Skeletal muscle satellite cell (primary cell): ENCODE results near the gene NAA35.
"Not testable (repeated sequence)": the region's sequence is repeated elsewhere in the genome, so short reads cannot be mapped to it uniquely, and the experiment has no call there.

Experiments used
- H3K27me3 ChIP-seq: 2 replicates; pipeline ENCODE4 v1.7.0; 2013; ENCODE audit warnings: low read length; ENCODE audit not compliant: control insufficient read depth, insufficient read depth
- H3K36me3 ChIP-seq: 2 replicates; pipeline ENCODE4 v1.7.0; 2013; ENCODE audit warnings: mild to moderate bottlenecking, control low read depth, low read length; ENCODE audit not compliant: insufficient read depth
- H3K4me1 ChIP-seq: 2 replicates; pipeline ENCODE4 v1.7.0; 2013; ENCODE audit warnings: low read length; ENCODE audit not compliant: control insufficient read depth, insufficient read depth
- H3K4me2 ChIP-seq: 2 replicates; pipeline ENCODE4 v1.7.0; 2013; ENCODE audit warnings: mild to moderate bottlenecking, low read length
- H3K4me3 ChIP-seq: 2 replicates; pipeline ENCODE4 v1.7.0; 2013; ENCODE audit warnings: low read length
- H3K9ac ChIP-seq: 2 replicates; pipeline ENCODE4 v1.7.0; 2013; ENCODE audit warnings: mild to moderate bottlenecking, low read depth, low read length, moderate library complexity
- H3K9me3 ChIP-seq: replicated peaks from 2 replicates; pipeline ENCODE4 v1.7.0; 2013; ENCODE audit warnings: mild to moderate bottlenecking, control low read depth, low read length

NAA35 gene

GRCh38 chr9:85949586-85950335 is 8.8 kb downstream of the NAA35 start:
- Histone ChIP-seq H3K36me3 (peaks cover 22% of the 10 kb centered on the region), H3K4me2 (no peak overlapping the region), H3K9me3 (no peaks in the 10 kb centered on the region), H3K4me3 (no peak overlapping the region), H3K27me3 (no peaks in the 10 kb centered on the region), H3K4me1 (no peaks in the 10 kb centered on the region), H3K9ac (no peak overlapping the region)

GRCh38 chr9:85959955-85960354 is 19.0 kb downstream of the NAA35 start:
- Histone ChIP-seq H3K9ac (no peak overlapping the region), H3K36me3 (peaks cover 40% of the 10 kb centered on the region), H3K27me3 (no peaks in the 10 kb centered on the region), H3K4me2 (no peak overlapping the region), H3K9me3 (no peaks in the 10 kb centered on the region), H3K4me1 (no peaks in the 10 kb centered on the region), H3K4me3 (no peak overlapping the region)

DNA sequence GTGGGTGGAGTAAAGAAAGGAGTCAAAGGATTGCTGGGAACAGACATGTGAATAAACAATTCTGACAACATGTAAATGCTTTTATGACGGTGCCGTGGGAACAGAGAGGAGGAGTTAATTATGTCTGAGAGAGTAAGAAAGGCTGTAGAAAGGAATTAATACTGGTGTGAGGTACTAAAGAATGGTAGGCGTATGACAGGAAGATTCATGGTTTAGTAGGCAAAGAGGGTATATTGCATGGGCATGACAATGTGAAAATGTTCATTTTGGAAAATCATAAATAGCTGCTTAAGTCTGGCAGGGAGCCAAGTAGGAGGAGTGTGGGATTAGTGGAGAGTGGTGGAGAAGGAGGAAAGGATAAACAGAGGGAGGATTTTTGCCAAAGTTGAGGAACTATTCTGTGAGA is 19.7 kb downstream of the NAA35 start:
- Histone ChIP-seq H3K36me3 (peaks cover 45% of the 10 kb centered on the region), H3K4me3 (no peak overlapping the region), H3K27me3 (no peaks in the 10 kb centered on the region), H3K9me3 (no peaks in the 10 kb centered on the region), H3K4me1 (no peaks in the 10 kb centered on the region), H3K9ac (no peak overlapping the region), H3K4me2 (no peak overlapping the region)

GRCh38 chr9:85964526-85964925 is 23.6 kb downstream of the NAA35 start:
- Histone ChIP-seq H3K27me3 (no peaks in the 10 kb centered on the region), H3K4me3 (no peak overlapping the region), H3K4me2 (no peak overlapping the region), H3K36me3 (peaks cover 50% of the 10 kb centered on the region), H3K9me3 (no peaks in the 10 kb centered on the region), H3K4me1 (no peaks in the 10 kb centered on the region), H3K9ac (no peak overlapping the region)

- H3K4me2 ChIP-seq = no peak overlapping the region
- H3K9me3 ChIP-seq = no peaks in the 10 kb centered on the region
- H3K4me3 ChIP-seq = no peak overlapping the region
- no peaks in the 10 kb centered on the region for H3K27me3 ChIP-seq
- H3K36me3 ChIP-seq = peaks cover 51% of the 10 kb centered on the region
- no peaks in the 10 kb centered on the region for H3K4me1 ChIP-seq
- H3K9ac ChIP-seq = no peak overlapping the region
Measured at GRCh38 chr9:85964949-85965348, 24.0 kb downstream of the NAA35 start.

DNA sequence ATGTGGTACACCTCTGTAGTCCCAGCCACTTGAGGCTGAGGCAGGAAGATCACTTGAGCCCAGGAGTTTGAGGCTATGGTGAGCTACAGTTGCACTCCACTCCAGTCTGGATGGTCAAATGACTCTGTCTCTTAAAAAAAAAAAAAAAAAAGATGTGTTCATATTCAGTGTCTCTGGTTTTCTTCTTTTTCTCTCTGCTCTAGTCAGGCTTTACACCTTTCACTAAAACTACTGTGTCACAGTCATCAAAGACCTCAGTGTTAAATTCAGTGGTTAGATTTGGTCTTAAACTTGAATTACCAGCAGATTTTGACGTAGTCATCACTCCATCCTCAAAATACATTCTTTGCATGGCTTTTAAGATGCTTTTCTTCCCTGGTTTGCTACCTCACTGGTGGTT is 28.8 kb downstream of the NAA35 start:
- Histone ChIP-seq H3K27me3 (no peaks in the 10 kb centered on the region), H3K9me3 (no peaks in the 10 kb centered on the region), H3K4me3 (no peak overlapping the region), H3K9ac (no peak overlapping the region), H3K4me1 (no peaks in the 10 kb centered on the region), H3K4me2 (no peak overlapping the region), H3K36me3 (peaks cover 28% of the 10 kb centered on the region)

GRCh38 chr9:85971731-85972130 is 30.8 kb downstream of the NAA35 start:
- H3K27me3 ChIP-seq = no peaks in the 10 kb centered on the region
- no peak overlapping the region for H3K4me3 ChIP-seq
- peaks cover 22% of the 10 kb centered on the region for H3K36me3 ChIP-seq
- no peaks in the 10 kb centered on the region for H3K4me1 ChIP-seq
- no peaks in the 10 kb centered on the region for H3K9me3 ChIP-seq
- no peak overlapping the region for H3K4me2 ChIP-seq
- H3K9ac ChIP-seq = no peak overlapping the region

- H3K9me3 ChIP-seq = no peaks in the 10 kb centered on the region
- H3K36me3 ChIP-seq = peaks cover 37% of the 10 kb centered on the region
- H3K9ac ChIP-seq = no peak overlapping the region
- no peaks in the 10 kb centered on the region for H3K27me3 ChIP-seq
- no peak overlapping the region for H3K4me2 ChIP-seq
- H3K4me3 ChIP-seq = no peak overlapping the region
- no peaks in the 10 kb centered on the region for H3K4me1 ChIP-seq
Measured at GRCh38 chr9:85973238-85973637, 32.3 kb downstream of the NAA35 start.

DNA sequence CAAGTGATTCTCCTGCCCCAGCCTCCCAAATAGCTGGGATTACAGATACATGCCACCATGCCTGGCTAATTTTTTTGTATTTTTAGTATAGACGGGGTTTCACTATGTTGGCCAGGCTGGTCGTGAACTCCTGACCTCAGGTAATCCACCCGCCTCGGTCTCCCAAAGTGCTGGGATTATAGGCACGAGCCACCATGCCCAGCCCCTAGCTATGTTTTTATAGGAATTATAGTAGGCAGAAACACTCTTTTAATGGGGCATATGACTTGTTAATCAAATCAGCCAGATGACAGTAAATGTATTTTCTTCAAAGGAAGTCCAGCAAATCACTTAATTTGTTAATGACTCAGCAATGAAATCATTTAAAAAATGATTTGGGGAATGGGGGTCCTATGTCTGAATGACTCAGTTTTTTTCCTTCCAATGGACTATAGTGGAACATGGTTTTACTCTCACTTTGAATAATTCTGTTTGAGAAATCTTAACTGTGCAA is 33.2 kb downstream of the NAA35 start:
- H3K9me3 ChIP-seq = not testable (repeated sequence)

DNA sequence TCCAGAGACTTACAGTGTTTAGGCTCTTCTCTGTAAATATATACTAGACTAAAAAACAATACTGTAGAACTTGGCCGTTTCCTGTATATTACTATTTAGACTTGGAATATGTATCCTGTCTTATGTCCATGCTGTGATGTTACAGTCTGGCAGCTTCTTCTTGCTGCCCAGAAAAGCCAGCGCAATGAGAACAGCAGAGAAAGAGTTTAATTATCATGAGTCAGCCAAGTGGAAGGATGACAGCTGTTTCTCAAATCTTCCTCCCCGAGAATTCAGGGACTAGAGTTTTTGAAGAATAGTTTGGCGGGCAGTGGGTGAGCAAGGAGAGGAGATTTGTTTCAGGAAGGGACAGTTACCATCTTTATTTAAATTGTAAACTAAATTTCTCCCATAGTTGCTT is 37.5 kb downstream of the NAA35 start:
- no peaks in the 10 kb centered on the region for H3K9me3 ChIP-seq
- H3K27me3 ChIP-seq = no peaks in the 10 kb centered on the region
- H3K4me2 ChIP-seq = no peak overlapping the region
- H3K4me3 ChIP-seq = no peak overlapping the region
- H3K36me3 ChIP-seq = peaks cover 57% of the 10 kb centered on the region
- no peak overlapping the region for H3K9ac ChIP-seq
- H3K4me1 ChIP-seq = no peaks in the 10 kb centered on the region

More for the DNA sequence above, 33.2 kb downstream of the NAA35 start:
- H3K4me3 ChIP-seq, H3K9ac ChIP-seq, H3K4me1 ChIP-seq, H3K27me3 ChIP-seq, H3K4me2 ChIP-seq: not testable (repeated sequence)
- H3K36me3 ChIP-seq = peaks cover 43% of the 10 kb centered on the region

DNA sequence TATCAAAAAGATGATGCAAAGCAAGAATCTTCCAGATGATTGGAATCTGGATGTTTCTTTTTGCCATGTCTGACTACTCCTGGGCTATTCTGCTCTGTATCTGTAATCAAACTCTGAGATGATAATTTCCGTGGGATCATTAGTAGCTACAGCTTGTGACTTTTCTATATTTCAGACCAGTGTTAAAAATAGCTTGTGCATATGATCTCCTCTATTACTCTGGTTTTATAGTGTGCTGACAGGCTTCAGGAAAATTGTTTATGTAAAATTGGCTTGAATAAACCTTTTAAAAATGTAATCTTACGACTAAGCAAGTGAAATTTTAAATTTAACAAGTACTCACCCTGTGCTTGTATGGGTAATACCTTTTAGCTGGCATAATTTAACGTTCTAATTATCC is 40.4 kb downstream of the NAA35 start:
- Histone ChIP-seq H3K9ac (no peak overlapping the region), H3K36me3 (peaks cover 65% of the 10 kb centered on the region), H3K27me3 (no peaks in the 10 kb centered on the region), H3K4me2 (no peak overlapping the region), H3K4me3 (no peak overlapping the region), H3K9me3 (no peaks in the 10 kb centered on the region), H3K4me1 (no peaks in the 10 kb centered on the region)

DNA sequence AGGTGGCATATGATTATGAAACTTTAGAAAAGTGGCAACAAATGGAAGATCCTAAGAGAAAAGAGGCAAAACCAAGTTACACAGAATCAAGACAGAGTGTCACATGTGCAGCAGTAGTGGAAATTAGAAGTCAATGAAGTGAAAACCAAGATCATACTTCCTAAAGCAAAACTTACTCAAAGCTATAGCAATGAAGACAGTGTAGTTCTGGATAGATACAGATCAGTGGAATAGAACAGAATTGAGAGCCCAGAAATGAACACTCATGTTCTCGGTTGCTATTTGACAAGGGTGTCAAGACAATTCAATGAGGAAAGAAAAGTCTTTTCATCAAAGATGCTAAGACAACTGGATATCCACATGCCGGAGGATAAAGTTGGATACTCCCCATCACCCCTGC is 43.5 kb downstream of the NAA35 start:
- H3K9me3 ChIP-seq = no peaks in the 10 kb centered on the region
- H3K4me3 ChIP-seq = no peak overlapping the region
- peaks cover 46% of the 10 kb centered on the region for H3K36me3 ChIP-seq
- no peak overlapping the region for H3K4me2 ChIP-seq
- H3K9ac ChIP-seq = no peak overlapping the region
- no peaks in the 10 kb centered on the region for H3K27me3 ChIP-seq
- no peaks in the 10 kb centered on the region for H3K4me1 ChIP-seq
